IMR-90 (cell line): ENCODE measurements around the gene PGGHG. TPM values are rescaled to one million over a fixed set of nuclear protein-coding genes. Genes with fewer than 3 reads are reported as not detected.

Source experiments
- ATAC-seq: fragments of 200-7000 bp; cut with Tn5 transposase; 2 replicates; pipeline ENCODE4 v1.9.1; 2020; ENCODE audit warnings: low read depth, mild to moderate bottlenecking, moderate library complexity
- BruUV-seq: library from RNA; stranded (reverse); fragments of 400-500 nt; replicated peaks from 2 replicates; lab custom pipeline; 2021; lab: Mats Ljungman, UMichigan
- CTCF ChIA-PET: fragments of 300-600 bp; formaldehyde crosslinking; extraction: SDS; loops from one replicate; lab custom pipeline; 2021; ENCODE audit warnings: antibody characterized with exemption; lab: Yijun Ruan, JAX
- POLR2A ChIA-PET: fragments of 300-600 bp; sonication (Branson Sonifier 250); formaldehyde crosslinking; loops from one replicate; lab custom pipeline; 2022; ENCODE audit warnings: antibody characterized with exemption; ENCODE audit not compliant: unreplicated experiment; lab: Charles Lee
- DNase-seq: peaks from one replicate; pipeline ENCODE4 v3.0.0; 2013
- H2AFZ ChIP-seq: replicated peaks from 2 replicates; pipeline ENCODE3; 2013; ENCODE audit warnings: low read length, mild to moderate bottlenecking; ENCODE audit not compliant: poor library complexity
- H2AK5ac ChIP-seq: 2 replicates; pipeline ENCODE4 v1.6.1; 2013; ENCODE audit warnings: low read depth, low read length, inconsistent platforms
- H2AK9ac ChIP-seq: replicated peaks from 2 replicates; pipeline ENCODE3; 2013; ENCODE audit warnings: mild to moderate bottlenecking, low read depth, low read length, moderate library complexity; ENCODE audit not compliant: poor library complexity
- H2BK120ac ChIP-seq: 2 replicates; pipeline ENCODE4 v1.6.1; 2013; ENCODE audit warnings: low read depth, low read length, inconsistent platforms
- H2BK15ac ChIP-seq: 3 replicates; pipeline ENCODE4 v1.6.1; 2013; ENCODE audit warnings: low read depth, low read length, inconsistent platforms
- H2BK20ac ChIP-seq: 2 replicates; pipeline ENCODE4 v1.6.1; 2013; ENCODE audit warnings: low read depth, mild to moderate bottlenecking, inconsistent platforms, low read length, moderate library complexity
- H2BK5ac ChIP-seq: 2 replicates; pipeline ENCODE4 v1.6.1; 2013; ENCODE audit warnings: mild to moderate bottlenecking, low read depth, low read length, inconsistent platforms; ENCODE audit not compliant: poor library complexity, severe bottlenecking
- H3K14ac ChIP-seq: replicated peaks from 2 replicates; pipeline ENCODE4 v1.6.1; 2013; ENCODE audit warnings: low read depth, low read length, inconsistent platforms
- H3K18ac ChIP-seq: 2 replicates; pipeline ENCODE4 v1.6.1; 2013; ENCODE audit warnings: low read depth, low read length, control low read depth
- H3K23ac ChIP-seq: 2 replicates; pipeline ENCODE4 v1.6.1; 2013; ENCODE audit warnings: low read depth, low read length, inconsistent platforms
- H3K27ac ChIP-seq: 2 replicates; pipeline ENCODE4 v1.5.1; 2013; ENCODE audit warnings: mild to moderate bottlenecking, control low read depth, low read length; ENCODE audit not compliant: insufficient read depth
- H3K27me3 ChIP-seq: 2 replicates; pipeline ENCODE4 v1.6.1; 2013; ENCODE audit warnings: low read length; ENCODE audit not compliant: control insufficient read depth, insufficient read depth
- H3K36me3 ChIP-seq: 2 replicates; pipeline ENCODE4 v1.6.1; 2013; ENCODE audit warnings: low read length, mixed read lengths; ENCODE audit not compliant: control insufficient read depth, insufficient read depth
- H3K4ac ChIP-seq: 2 replicates; pipeline ENCODE4 v1.6.1; 2013; ENCODE audit warnings: low read depth, low read length, inconsistent platforms
- H3K4me1 ChIP-seq: 2 replicates; pipeline ENCODE4 v1.6.1; 2013; ENCODE audit warnings: low read length, mixed read lengths; ENCODE audit not compliant: control insufficient read depth, insufficient read depth
- H3K4me2 ChIP-seq: 2 replicates; pipeline ENCODE4 v1.6.1; 2013; ENCODE audit warnings: low read depth, mild to moderate bottlenecking, control low read depth, low read length, moderate library complexity
- H3K4me3 ChIP-seq: 2 replicates; pipeline ENCODE4 v1.5.1; 2013; ENCODE audit warnings: low read depth, mild to moderate bottlenecking, control low read depth, low read length, moderate library complexity; ENCODE audit not compliant: insufficient read depth
- H3K56ac ChIP-seq: 2 replicates; pipeline ENCODE4 v1.6.1; 2013; ENCODE audit warnings: low read length, inconsistent platforms; ENCODE audit not compliant: insufficient read depth; ENCODE audit errors: extremely low read depth
- H3K79me1 ChIP-seq, 2 experiments: 2 replicates each; pipeline ENCODE4 v1.6.1; 2013; ENCODE audit warnings: low read length in 2 of 2, inconsistent platforms in 1 of 2, low read depth in 1 of 2
- H3K9ac ChIP-seq: 2 replicates; pipeline ENCODE4 v1.6.1; 2013; ENCODE audit warnings: low read depth, low read length, control low read depth
- H3K9me1 ChIP-seq: 2 replicates; pipeline ENCODE4 v1.6.1; 2013; ENCODE audit warnings: low read length, inconsistent platforms; ENCODE audit not compliant: insufficient read depth
- H3K9me3 ChIP-seq: 2 replicates; pipeline ENCODE4 v1.6.1; 2013; ENCODE audit warnings: low read length; ENCODE audit not compliant: control insufficient read depth, insufficient read depth
- H4K20me1 ChIP-seq: 2 replicates; pipeline ENCODE4 v1.6.1; 2013; ENCODE audit warnings: low read length, inconsistent platforms; ENCODE audit not compliant: insufficient read depth
- H4K5ac ChIP-seq: 2 replicates; pipeline ENCODE4 v1.6.1; 2013; ENCODE audit warnings: mild to moderate bottlenecking, low read depth, low read length, control low read depth
- H4K8ac ChIP-seq, 2 experiments: 2 replicates each; pipeline ENCODE4 v1.6.1; 2013; ENCODE audit warnings: low read depth in 2 of 2, low read length in 2 of 2, control low read depth in 1 of 2, inconsistent platforms in 1 of 2
- H4K91ac ChIP-seq: 2 replicates; pipeline ENCODE4 v1.6.1; 2013; ENCODE audit warnings: low read depth, low read length, inconsistent platforms; ENCODE audit not compliant: insufficient read depth
- BHLHE40 ChIP-seq: fragments of 150-350 bp; IDR thresholded peaks from 2 replicates; pipeline ENCODE4 v1.6.1; 2016; ENCODE audit warnings: mild to moderate bottlenecking, low read depth, low read length
- CEBPB ChIP-seq: IDR thresholded peaks from 2 replicates; pipeline ENCODE4 v1.6.1; 2012; ENCODE audit warnings: low read depth, low read length, improper control_type of control experiment
- CHD1 ChIP-seq: IDR thresholded peaks from 2 replicates; pipeline ENCODE4 v1.6.1; 2012; ENCODE audit warnings: low read depth, low read length, improper control_type of control experiment
- FOS ChIP-seq: fragments of 150-350 bp; IDR thresholded peaks from 2 replicates; pipeline ENCODE4 v1.6.1; 2016; ENCODE audit warnings: low read depth, low read length
- MAFK ChIP-seq: IDR thresholded peaks from 2 replicates; pipeline ENCODE4 v1.6.1; 2012; ENCODE audit warnings: low read depth, low read length, improper control_type of control experiment
- MAZ ChIP-seq: IDR thresholded peaks from 2 replicates; pipeline ENCODE4 v1.6.1; 2012; ENCODE audit warnings: low read depth, mild to moderate bottlenecking, low read length, improper control_type of control experiment, moderate library complexity, borderline replicate concordance
- MXI1 ChIP-seq: IDR thresholded peaks from 2 replicates; pipeline ENCODE4 v1.6.1; 2012; ENCODE audit warnings: low read depth, mild to moderate bottlenecking, low read length, moderate library complexity, borderline replicate concordance
- NFE2L2 ChIP-seq: fragments of 150-350 bp; IDR thresholded peaks from 2 replicates; pipeline ENCODE4 v1.6.1; 2016; ENCODE audit warnings: low read depth, mild to moderate bottlenecking, low read length
- RAD21 ChIP-seq: IDR thresholded peaks from 2 replicates; pipeline ENCODE4 v1.6.1; 2012; ENCODE audit warnings: low read length, improper control_type of control experiment
- RCOR1 ChIP-seq: IDR thresholded peaks from 2 replicates; pipeline ENCODE4 v1.6.1; 2012; ENCODE audit warnings: mild to moderate bottlenecking, low read length, improper control_type of control experiment; ENCODE audit not compliant: insufficient replicate concordance
- RFX5 ChIP-seq: IDR thresholded peaks from 2 replicates; pipeline ENCODE4 v1.8.0; 2012; ENCODE audit warnings: low read depth, mild to moderate bottlenecking, low read length, moderate library complexity
- SMC3 ChIP-seq: fragments of 150-350 bp; IDR thresholded peaks from 2 replicates; pipeline ENCODE4 v1.6.1; 2016; ENCODE audit warnings: low read depth, mild to moderate bottlenecking, antibody characterized with exemption, low read length, moderate library complexity
- WGBS, 2 experiments: methylation state at CpG; one replicate each; pipeline versions ENCODE4 v1.1.5 to v1.1.7; 2013; ENCODE audit warnings: missing lambda C conversion rate in 2 of 2; ENCODE audit not compliant: insufficient read length in 1 of 2; ENCODE audit errors: extremely low coverage in 2 of 2; 5-methylcytosine and 5-hydroxymethylcytosine counted together
- dilution Hi-C: fragments of 300-500 bp; cut with HindIII; formaldehyde crosslinking; loops from one replicate; pipeline ENCODE4 v1.14.3; 2018; ENCODE audit warnings: low sequenced_read_pairs; ENCODE audit not compliant: unreplicated experiment
- in situ Hi-C: fragments of 300-500 bp; cut with MboI; formaldehyde crosslinking; loops from 3 replicates; pipeline ENCODE4 v1.14.3; 2019; ENCODE audit warnings: low sequenced_read_pairs, inconsistent platforms, mixed read lengths
- intact Hi-C: fragments of 100-400 bp; cut with micrococcal nuclease; formaldehyde crosslinking; loops from 2 replicates; pipeline ENCODE4 v1.10.0; 2022
- polyA plus RNA-seq, 3 experiments: library from polyadenylated mRNA; depleted of rRNA; stranded (reverse); fragments of >200 nt; gene quantifications; 2 replicates each; pipeline ENCODE4 v1.2.3, GENCODE V29; 2012; ENCODE audit warnings: low replicate concordance in 1 of 3
- total RNA-seq: library from RNA; depleted of rRNA; stranded (reverse); fragments of >200 nt; gene quantifications from 2 replicates; pipeline ENCODE4 v1.2.3, GENCODE V29; 2012
- TF ChIP-seq, protein P1 (sequence below): conservative IDR thresholded peaks from 2 replicates; pipeline ENCODE4 v1.5.1; 2012; ENCODE audit warnings: mild to moderate bottlenecking, low read depth, low read length, improper control_type of control experiment
- TF ChIP-seq, protein P2 (sequence below): fragments of 150-350 bp; IDR thresholded peaks from 2 replicates; pipeline ENCODE4 v1.6.1; 2017; ENCODE audit warnings: mild to moderate bottlenecking, antibody characterized with exemption, low read length, low read depth

The PGGHG gene
- total and polyA plus RNA-seq, 2 of the 4 experiments (the other 2 are of a cell fraction): 1.8 to 17.0 TPM

DNA sequence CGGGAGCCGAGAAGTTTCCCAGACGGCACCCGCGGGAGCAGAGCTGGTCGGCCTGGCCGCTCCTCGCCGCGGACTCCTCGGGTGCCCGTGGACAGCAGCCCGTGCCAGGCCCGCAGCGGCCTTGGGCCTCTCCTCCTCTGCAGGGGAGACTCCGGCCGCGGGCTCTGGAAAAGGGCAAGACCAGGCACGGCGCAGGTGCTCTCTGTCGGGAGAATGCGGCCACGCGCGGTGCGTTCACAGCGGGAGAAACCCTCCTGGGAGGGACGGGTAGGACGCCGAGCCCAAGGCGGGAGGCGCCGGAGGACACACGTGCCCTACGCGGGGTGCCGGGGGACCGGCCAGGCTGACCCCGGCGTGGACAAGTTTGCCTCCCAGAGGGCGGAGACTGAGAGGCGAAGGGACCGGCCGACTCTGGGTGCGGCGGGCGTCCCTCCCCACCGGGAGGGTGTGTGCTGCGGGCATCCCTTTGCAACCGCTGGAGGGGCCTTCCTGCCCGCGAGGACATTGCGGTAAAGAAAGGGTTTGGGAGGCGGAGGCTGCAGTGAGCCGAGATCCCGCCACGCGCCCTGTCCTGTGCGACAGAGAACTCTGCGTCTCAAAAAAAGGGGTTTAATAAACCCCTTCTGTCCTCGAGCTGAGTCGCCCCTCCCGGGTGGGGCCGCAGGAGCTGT lies 27.2 kb downstream of the PGGHG start:
- Histone ChIP-seq H3K36me3 (peaks cover 6% of the 10 kb centered on the region; the same call in 1 of the 2 replicates), H3K14ac (no peak overlapping the region), H2AFZ (peak overlapping the region; percentile 71), H3K18ac (no peak overlapping the region), H2BK20ac (no peak overlapping the region), H2AK5ac (no peak overlapping the region; the same call in 1 of the 2 replicates), H3K9me1 (0 out of 2 replicates have a peak, but pooled peaks cover 3% of the 10 kb centered on the region), H3K56ac (no peak overlapping the region), H3K4me3 (peak overlapping the region; percentile 8; the same call in 1 of the 2 replicates), H2BK120ac (no peak overlapping the region), H3K4ac (no peak overlapping the region), H3K4me2 (peak overlapping the region; percentile 5; the same call in 1 of the 2 replicates), H4K8ac (no peak overlapping the region), H3K9ac (no peak overlapping the region), H3K27me3 (no peaks in the 10 kb centered on the region), H4K5ac (no peak overlapping the region), H4K20me1 (peaks cover 10% of the 10 kb centered on the region; the same call in 1 of the 2 replicates), H2BK15ac (no peak overlapping the region), H3K9me3 (no peaks in the 10 kb centered on the region), H3K4me1 (peaks cover 24% of the 10 kb centered on the region), H3K23ac (no peak overlapping the region), H4K91ac (no peak overlapping the region), H2BK5ac (no peak overlapping the region), H3K27ac (no peak overlapping the region), H3K79me1 (peaks cover 5 to 40% of the 10 kb centered on the region in 2 experiments; a peak in 3 of 4 replicates), H2AK9ac (no peak overlapping the region)
- ATAC-seq (no peak), DNase-seq (no peak)
- CTCF ChIA-PET: no interaction called here
- intact Hi-C loops (no loop called here), dilution Hi-C loops (no loop called here), in situ Hi-C loops (no loop called here)
- TF ChIP-seq, protein P1, sequence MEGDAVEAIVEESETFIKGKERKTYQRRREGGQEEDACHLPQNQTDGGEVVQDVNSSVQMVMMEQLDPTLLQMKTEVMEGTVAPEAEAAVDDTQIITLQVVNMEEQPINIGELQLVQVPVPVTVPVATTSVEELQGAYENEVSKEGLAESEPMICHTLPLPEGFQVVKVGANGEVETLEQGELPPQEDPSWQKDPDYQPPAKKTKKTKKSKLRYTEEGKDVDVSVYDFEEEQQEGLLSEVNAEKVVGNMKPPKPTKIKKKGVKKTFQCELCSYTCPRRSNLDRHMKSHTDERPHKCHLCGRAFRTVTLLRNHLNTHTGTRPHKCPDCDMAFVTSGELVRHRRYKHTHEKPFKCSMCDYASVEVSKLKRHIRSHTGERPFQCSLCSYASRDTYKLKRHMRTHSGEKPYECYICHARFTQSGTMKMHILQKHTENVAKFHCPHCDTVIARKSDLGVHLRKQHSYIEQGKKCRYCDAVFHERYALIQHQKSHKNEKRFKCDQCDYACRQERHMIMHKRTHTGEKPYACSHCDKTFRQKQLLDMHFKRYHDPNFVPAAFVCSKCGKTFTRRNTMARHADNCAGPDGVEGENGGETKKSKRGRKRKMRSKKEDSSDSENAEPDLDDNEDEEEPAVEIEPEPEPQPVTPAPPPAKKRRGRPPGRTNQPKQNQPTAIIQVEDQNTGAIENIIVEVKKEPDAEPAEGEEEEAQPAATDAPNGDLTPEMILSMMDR: no peak
- TF ChIP-seq MXI1 (no peak), CHD1 (no peak), MAZ (no peak), MAFK (no peak), RFX5 (no peak), RAD21 (no peak), CEBPB (no peak), FOS (no peak), BHLHE40 (no peak), RCOR1 (no peak), SMC3 (no peak), NFE2L2 (no peak)
- TF ChIP-seq, protein P2, sequence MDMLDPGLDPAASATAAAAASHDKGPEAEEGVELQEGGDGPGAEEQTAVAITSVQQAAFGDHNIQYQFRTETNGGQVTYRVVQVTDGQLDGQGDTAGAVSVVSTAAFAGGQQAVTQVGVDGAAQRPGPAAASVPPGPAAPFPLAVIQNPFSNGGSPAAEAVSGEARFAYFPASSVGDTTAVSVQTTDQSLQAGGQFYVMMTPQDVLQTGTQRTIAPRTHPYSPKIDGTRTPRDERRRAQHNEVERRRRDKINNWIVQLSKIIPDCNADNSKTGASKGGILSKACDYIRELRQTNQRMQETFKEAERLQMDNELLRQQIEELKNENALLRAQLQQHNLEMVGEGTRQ: no peak
- POLR2A ChIA-PET: interaction anchor here (1.0 kb wide), 1 partner anchor 36 kb away, joined by 4 read pairs; no protein-coding TSS in a partner anchor
- WGBS, 2 experiments: 63% methylated on average over 35 of the region's 64 CpGs; no CpG with 5 or more reads in 1 of the 2 experiments
- no TSS peak for BruUV-seq
